Stimulated activated CD4-positive, alpha-beta T cell treated with anti-CD3 and anti-CD28 coated beads, Interleukin-2, amount 100 ng/mL, for 48 hours (primary cell): ENCODE measurements around the gene NPB.

Source experiments
- DNase-seq, 2 donors: peaks; one replicate each; pipeline ENCODE4 v3.0.0-alpha.2; 2020

Gene NPB

GRCh38 chr17:81941484-81942166 lies 39.6 kb downstream of the NPB start:
- DNase-seq = no peak

DNA sequence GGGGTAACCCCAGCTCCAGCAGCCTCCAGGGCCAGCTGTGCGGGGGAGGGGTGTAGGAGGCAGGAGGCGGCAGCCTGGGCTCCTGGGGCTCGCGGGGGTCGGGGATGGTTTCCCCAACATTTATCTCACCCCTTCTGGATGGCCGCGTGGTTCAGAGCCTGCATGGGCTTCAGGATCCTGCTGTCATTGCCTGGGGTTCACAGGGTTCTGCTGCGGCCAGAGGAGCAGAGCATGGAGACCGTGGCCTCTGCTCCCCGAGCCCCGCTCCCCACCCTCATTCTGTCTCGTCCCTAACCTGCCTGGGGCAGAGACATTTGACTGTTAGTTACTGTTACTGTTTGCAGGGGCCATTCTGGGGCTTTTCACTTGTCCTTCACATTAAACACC lies 40.1 kb downstream of the NPB start:
- no peak for DNase-seq

DNA sequence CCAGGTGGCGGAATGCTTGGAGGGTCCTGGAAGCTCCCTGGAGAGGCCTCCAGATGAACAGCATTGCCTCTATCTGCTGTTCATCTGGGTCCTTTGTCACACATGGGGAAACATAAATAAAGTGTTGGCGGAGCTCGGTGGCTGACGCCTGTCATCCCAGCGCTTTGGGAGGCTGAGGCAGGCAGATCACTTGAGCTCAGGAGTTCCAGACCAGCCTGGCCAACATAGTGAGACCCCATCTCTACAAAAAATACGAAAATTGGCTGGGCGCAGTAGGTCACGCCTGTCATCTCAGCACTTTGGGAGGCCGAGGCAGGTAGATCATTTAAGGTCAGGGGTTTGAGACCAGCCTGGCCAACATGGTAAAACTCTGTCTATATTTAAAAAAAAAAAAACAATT lies 42.8 kb downstream of the NPB start:
- no peak for DNase-seq

GRCh38 chr17:81947189-81947588 lies 45.2 kb downstream of the NPB start, which contains the start of gene MYADML2:
TSS of gene MYADML2 (minus strand) at chr17:81947233. CDS start at chr17:81941741, 5,492 bp downstream.
- no peak for DNase-seq

DNA sequence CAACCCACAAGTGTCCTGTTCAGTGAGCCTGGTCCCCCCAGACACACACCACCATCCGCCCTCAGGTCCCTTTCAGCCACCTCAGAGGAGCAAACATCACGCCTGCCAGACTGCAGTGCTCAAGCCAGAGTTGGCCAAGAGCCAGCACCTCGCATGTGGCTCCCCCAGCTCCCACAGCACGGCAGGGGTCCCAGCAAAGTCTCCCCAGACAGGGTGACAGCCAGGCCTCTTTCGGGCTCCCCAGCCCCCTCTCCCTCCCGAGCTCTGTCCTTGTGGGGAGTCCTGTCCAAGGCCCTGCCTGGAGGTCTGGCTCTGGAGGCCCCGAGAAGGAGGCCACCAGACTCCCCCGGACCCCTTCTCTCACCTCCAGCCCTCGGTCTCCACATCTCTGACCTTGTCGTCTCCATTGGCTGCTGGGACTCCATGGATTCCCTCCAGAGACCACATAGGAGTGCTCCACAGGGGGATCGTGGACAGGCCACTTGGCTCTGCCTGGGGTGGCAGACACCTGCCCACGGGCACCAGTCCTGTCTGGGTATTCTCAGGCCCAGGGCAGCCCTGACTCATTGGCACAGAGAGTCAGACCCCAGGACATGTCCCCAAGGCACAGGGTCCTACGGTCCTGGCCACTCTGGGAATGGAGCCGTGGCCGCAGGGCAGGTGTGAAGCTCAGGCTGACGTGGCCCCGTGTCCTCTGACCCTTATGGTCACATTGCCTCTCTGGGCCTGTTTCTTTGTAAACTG lies 46.8 kb downstream of the NPB start:
- DNase-seq = no peak

GRCh38 chr17:81950501-81950900 lies 48.5 kb downstream of the NPB start:
- DNase-seq = no peak

DNA sequence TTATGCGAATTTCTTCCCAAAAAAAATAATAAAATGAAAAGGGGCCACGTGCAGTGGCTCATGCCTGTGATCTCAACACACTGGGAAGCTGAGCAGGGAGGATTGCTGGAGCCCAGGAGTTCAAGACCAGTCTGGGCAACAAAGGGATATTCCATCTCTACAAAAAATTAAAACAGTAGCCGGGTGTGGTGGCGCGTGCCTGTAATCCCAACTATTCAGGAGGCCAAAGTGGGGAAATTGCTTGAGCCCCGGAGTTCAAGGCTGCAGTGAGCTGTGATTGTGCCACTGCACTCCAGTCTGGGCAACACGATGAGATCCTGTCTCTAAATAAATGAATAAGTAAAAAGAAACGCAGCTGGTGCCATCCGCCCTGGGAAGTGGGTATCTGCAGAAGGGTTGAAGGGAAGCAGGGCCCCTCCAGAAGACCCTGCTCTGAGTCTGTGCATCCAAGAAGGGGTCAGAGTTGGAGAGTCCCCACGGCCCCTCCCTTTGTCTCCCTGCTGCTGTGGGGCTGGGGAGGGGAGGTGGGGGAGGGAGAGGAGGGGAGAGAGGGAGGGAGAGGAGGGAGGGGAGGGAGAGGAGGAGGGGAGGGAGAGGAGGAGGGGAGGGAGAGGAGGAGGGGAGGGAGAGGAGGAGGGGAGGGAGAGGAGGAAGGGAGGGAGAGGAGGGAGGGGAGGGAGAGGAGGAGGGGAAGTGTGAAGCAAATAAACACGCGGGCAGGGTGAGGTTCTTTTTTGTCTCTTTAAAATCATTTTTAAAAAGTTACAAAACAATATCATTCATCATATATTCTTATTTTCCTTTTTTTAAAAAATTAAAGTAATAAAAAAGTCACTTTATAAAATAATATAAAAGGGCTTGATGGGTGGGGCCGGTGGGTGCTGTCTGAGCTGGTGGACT lies 50.0 kb downstream of the NPB start:
- no peak for DNase-seq
